Measurements from ENCODE around the gene TPSB2. TPM values are rescaled to one million over a fixed set of nuclear protein-coding genes. Genes with fewer than 3 reads are reported as not detected.
"Not testable (repeated sequence)": the region's sequence is repeated elsewhere in the genome, so short reads cannot be mapped to it uniquely, and the experiment has no call there.

The TPSB2 gene
- total RNA-seq, 3 donors from 2014 or later: 0.41 to 0.46 TPM; not detected in 1

- not testable (repeated sequence) for H3K36me3 Mint-ChIP-seq (ENCODE audit: insufficient read depth); ATAC-seq; H3K4me1 Mint-ChIP-seq (ENCODE audit: low read depth); H3K4me3 Mint-ChIP-seq; H3K9me3 Mint-ChIP-seq; DNase-seq
- peaks cover 24% of the 10 kb centered on the region for H3K27me3 Mint-ChIP-seq (ENCODE audit: low read depth)
Observed at GRCh38 chr16:1256296-1256873, 26.4 kb upstream of the TPSB2 start.

GRCh38 chr16:1255276-1256122 lies 25.5 kb upstream of the TPSB2 start, which contains the start of gene TPSD1:
Gene TPSD1, plus strand, starts transcription at chr16:1256069. Its CDS starts 212 bp downstream, at chr16:1256281.
- H3K4me3 Mint-ChIP-seq; H3K36me3 Mint-ChIP-seq (ENCODE audit: insufficient read depth); DNase-seq; H3K4me1 Mint-ChIP-seq (ENCODE audit: low read depth); ATAC-seq; H3K9me3 Mint-ChIP-seq: not testable (repeated sequence)
- peaks cover 22% of the 10 kb centered on the region for H3K27me3 Mint-ChIP-seq (ENCODE audit: low read depth)

GRCh38 chr16:1254821-1255220 lies 24.8 kb upstream of the TPSB2 start:
- not testable (repeated sequence) for H3K36me3 Mint-ChIP-seq (ENCODE audit: insufficient read depth); H3K4me3 Mint-ChIP-seq; H3K9me3 Mint-ChIP-seq; DNase-seq; ATAC-seq; H3K4me1 Mint-ChIP-seq (ENCODE audit: low read depth)
- H3K27me3 Mint-ChIP-seq (ENCODE audit: low read depth): peaks cover 19% of the 10 kb centered on the region

GRCh38 chr16:1253701-1254364 lies 23.8 kb upstream of the TPSB2 start:
- not testable (repeated sequence) for H3K4me3 Mint-ChIP-seq; H3K4me1 Mint-ChIP-seq (ENCODE audit: low read depth); H3K9me3 Mint-ChIP-seq; H3K36me3 Mint-ChIP-seq (ENCODE audit: insufficient read depth); DNase-seq
- H3K27me3 Mint-ChIP-seq (ENCODE audit: low read depth): peaks cover 15% of the 10 kb centered on the region
- peak in 1 of 2 donors; percentile 49 for ATAC-seq

GRCh38 chr16:1249031-1249755 lies 19.2 kb upstream of the TPSB2 start:
- not testable (repeated sequence) for H3K9me3 Mint-ChIP-seq; H3K4me1 Mint-ChIP-seq (ENCODE audit: low read depth); H3K27me3 Mint-ChIP-seq (ENCODE audit: low read depth); DNase-seq; H3K36me3 Mint-ChIP-seq (ENCODE audit: insufficient read depth); H3K4me3 Mint-ChIP-seq
- ATAC-seq: peak; percentile 73 to 74

GRCh38 chr16:1247903-1248537 lies 18.0 kb upstream of the TPSB2 start:
- not testable (repeated sequence) for H3K27me3 Mint-ChIP-seq (ENCODE audit: low read depth); DNase-seq; H3K9me3 Mint-ChIP-seq; H3K4me3 Mint-ChIP-seq; H3K4me1 Mint-ChIP-seq (ENCODE audit: low read depth); ATAC-seq; H3K36me3 Mint-ChIP-seq (ENCODE audit: insufficient read depth)

GRCh38 chr16:1245452-1246020 lies 15.6 kb upstream of the TPSB2 start:
- Mint-ChIP-seq H3K4me3 (no peak overlapping the region), H3K4me1 (ENCODE audit: low read depth) (peaks cover 2% of the 10 kb centered on the region), H3K27me3 (ENCODE audit: low read depth) (peaks cover 9% of the 10 kb centered on the region), H3K36me3 (ENCODE audit: insufficient read depth) (no peaks in the 10 kb centered on the region), H3K9me3 (no peaks in the 10 kb centered on the region)
- no peak for DNase-seq
- ATAC-seq: no peak

GRCh38 chr16:1244881-1245280 lies 14.9 kb upstream of the TPSB2 start:
- Mint-ChIP-seq H3K4me1 (ENCODE audit: low read depth) (peaks cover 2% of the 10 kb centered on the region), H3K4me3 (no peak overlapping the region), H3K9me3 (no peaks in the 10 kb centered on the region), H3K27me3 (ENCODE audit: low read depth) (peaks cover 9% of the 10 kb centered on the region), H3K36me3 (ENCODE audit: insufficient read depth) (no peaks in the 10 kb centered on the region)
- ATAC-seq: no peak
- no peak for DNase-seq

- not testable (repeated sequence) for H3K4me3 Mint-ChIP-seq; H3K27me3 Mint-ChIP-seq (ENCODE audit: low read depth); DNase-seq; ATAC-seq; H3K4me1 Mint-ChIP-seq (ENCODE audit: low read depth); H3K36me3 Mint-ChIP-seq (ENCODE audit: insufficient read depth); H3K9me3 Mint-ChIP-seq
Observed at GRCh38 chr16:1243907-1244850, 14.2 kb upstream of the TPSB2 start.

- not testable (repeated sequence) for H3K9me3 Mint-ChIP-seq; DNase-seq; H3K36me3 Mint-ChIP-seq (ENCODE audit: insufficient read depth); ATAC-seq; H3K27me3 Mint-ChIP-seq (ENCODE audit: low read depth); H3K4me3 Mint-ChIP-seq; H3K4me1 Mint-ChIP-seq (ENCODE audit: low read depth)
Observed at GRCh38 chr16:1243363-1243762, 13.4 kb upstream of the TPSB2 start.

GRCh38 chr16:1241081-1241480 lies 11.1 kb upstream of the TPSB2 start:
- H3K4me3 Mint-ChIP-seq; H3K36me3 Mint-ChIP-seq (ENCODE audit: insufficient read depth); H3K27me3 Mint-ChIP-seq (ENCODE audit: low read depth); H3K9me3 Mint-ChIP-seq; ATAC-seq; DNase-seq; H3K4me1 Mint-ChIP-seq (ENCODE audit: low read depth): not testable (repeated sequence)

- not testable (repeated sequence) for DNase-seq; H3K36me3 Mint-ChIP-seq (ENCODE audit: insufficient read depth); H3K4me3 Mint-ChIP-seq; H3K9me3 Mint-ChIP-seq; ATAC-seq; H3K27me3 Mint-ChIP-seq (ENCODE audit: low read depth); H3K4me1 Mint-ChIP-seq (ENCODE audit: low read depth)
Observed at GRCh38 chr16:1240436-1240835, 10.5 kb upstream of the TPSB2 start, which contains the start of gene TPSAB1. Gene TPSAB1, plus strand, starts transcription at chr16:1240705. Its CDS starts 234 bp downstream, at chr16:1240939.

GRCh38 chr16:1239575-1239974 lies 9.6 kb upstream of the TPSB2 start:
- not testable (repeated sequence) for H3K4me1 Mint-ChIP-seq (ENCODE audit: low read depth); H3K27me3 Mint-ChIP-seq (ENCODE audit: low read depth); H3K4me3 Mint-ChIP-seq; DNase-seq; ATAC-seq; H3K9me3 Mint-ChIP-seq; H3K36me3 Mint-ChIP-seq (ENCODE audit: insufficient read depth)

All from activated T-cell treated with anti-CD3 and anti-CD28 coated beads, Interleukin-2, amount 50 U/mL, for 4 hours (primary cell).